AG04449 (cell line): ENCODE data around the gene BRIP1.
A peak's percentile ranks its signal among the peaks of the same experiment; 100 is the strongest.
"Not testable (repeated sequence)": the region's sequence is repeated elsewhere in the genome, so short reads cannot be mapped to it uniquely, and the experiment has no call there.

Source experiments
- CTCF ChIA-PET: fragments of 350-600 bp; formaldehyde crosslinking; extraction: SDS; loops from one replicate; lab custom pipeline; 2021; ENCODE audit warnings: antibody characterized with exemption; lab: Yijun Ruan, JAX
- POLR2A ChIA-PET: fragments of 400-600, 350-600 bp; formaldehyde crosslinking; extraction: SDS; loops from one replicate; lab custom pipeline; 2020; ENCODE audit warnings: antibody characterized with exemption, inconsistent platforms; lab: Yijun Ruan, JAX
- DNase-seq: peaks from one replicate; pipeline ENCODE4 v3.0.0-alpha.2; 2010; ENCODE audit warnings: low read depth, low spot score
- H3K4me3 ChIP-seq: 2 replicates; pipeline ENCODE4 v1.5.1; 2011; ENCODE audit warnings: low read depth, mild to moderate bottlenecking, control low read depth, low read length
- TF ChIP-seq, protein P1 (sequence below): IDR thresholded peaks from one replicate; pipeline ENCODE4 v1.5.1; 2011; ENCODE audit warnings: mild to moderate bottlenecking, moderate library complexity, low read length, control low read depth, inconsistent platforms; ENCODE audit not compliant: insufficient read depth; ENCODE audit errors: missing control alignments

Gene BRIP1

GRCh38 chr17:61872099-61872498 is 8.8 kb upstream of the BRIP1 start:
- H3K4me3 ChIP-seq: no peak overlapping the region
- CTCF ChIA-PET: interaction anchor here (1.8 kb wide), 1 partner anchor 9 kb away, joined by 8 read pairs; the partner anchor contains the start of gene BRIP1
- POLR2A ChIA-PET: no interaction called here
- DNase-seq: no peak
- TF ChIP-seq, protein P1, sequence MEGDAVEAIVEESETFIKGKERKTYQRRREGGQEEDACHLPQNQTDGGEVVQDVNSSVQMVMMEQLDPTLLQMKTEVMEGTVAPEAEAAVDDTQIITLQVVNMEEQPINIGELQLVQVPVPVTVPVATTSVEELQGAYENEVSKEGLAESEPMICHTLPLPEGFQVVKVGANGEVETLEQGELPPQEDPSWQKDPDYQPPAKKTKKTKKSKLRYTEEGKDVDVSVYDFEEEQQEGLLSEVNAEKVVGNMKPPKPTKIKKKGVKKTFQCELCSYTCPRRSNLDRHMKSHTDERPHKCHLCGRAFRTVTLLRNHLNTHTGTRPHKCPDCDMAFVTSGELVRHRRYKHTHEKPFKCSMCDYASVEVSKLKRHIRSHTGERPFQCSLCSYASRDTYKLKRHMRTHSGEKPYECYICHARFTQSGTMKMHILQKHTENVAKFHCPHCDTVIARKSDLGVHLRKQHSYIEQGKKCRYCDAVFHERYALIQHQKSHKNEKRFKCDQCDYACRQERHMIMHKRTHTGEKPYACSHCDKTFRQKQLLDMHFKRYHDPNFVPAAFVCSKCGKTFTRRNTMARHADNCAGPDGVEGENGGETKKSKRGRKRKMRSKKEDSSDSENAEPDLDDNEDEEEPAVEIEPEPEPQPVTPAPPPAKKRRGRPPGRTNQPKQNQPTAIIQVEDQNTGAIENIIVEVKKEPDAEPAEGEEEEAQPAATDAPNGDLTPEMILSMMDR: no peak

DNA sequence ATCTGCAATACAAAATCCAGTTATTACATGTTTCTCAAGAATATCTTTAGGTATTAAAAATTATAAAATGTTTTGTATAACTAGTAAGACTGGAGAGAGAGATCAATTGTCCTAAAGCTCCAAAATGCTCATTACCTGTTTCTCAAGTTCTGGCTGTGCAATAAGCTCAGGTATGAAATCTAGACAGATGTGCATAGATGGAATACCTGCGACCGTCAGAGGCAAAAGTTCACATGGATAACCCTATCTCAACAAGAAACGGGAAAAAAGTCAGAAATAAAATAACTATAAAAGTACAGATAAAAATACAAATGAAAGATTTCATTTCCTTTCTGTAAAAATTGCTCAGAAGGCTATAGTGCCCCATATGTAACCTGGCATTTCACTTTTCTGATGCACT is 5.8 kb upstream of the BRIP1 start:
- no peak for DNase-seq
- CTCF ChIA-PET: no interaction called here
- H3K4me3 ChIP-seq: no peak overlapping the region
- TF ChIP-seq, protein P1: no peak
- POLR2A ChIA-PET: no interaction called here

DNA sequence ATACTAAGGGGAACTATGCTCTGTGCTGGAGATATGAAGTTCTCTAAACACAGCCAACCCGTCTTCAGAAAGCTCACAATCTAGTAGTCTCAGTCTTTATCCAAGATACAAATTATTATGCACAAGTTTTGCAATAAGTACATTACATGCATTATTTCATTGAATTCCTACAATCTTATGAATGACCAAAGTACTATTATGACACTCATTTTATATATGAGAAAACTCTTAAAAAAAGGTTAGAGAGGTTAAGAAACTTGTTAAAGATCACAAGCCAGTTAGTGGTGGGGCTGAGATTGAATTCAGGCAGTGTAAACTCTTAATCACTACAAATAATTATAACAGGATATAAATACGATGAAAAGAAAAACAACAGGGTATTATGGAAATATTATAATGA is 4.7 kb upstream of the BRIP1 start:
- ChIA-PET CTCF (no interaction called here), POLR2A (no interaction called here)
- no peak overlapping the region for H3K4me3 ChIP-seq

GRCh38 chr17:61867033-61867432 is 3.7 kb upstream of the BRIP1 start:
- H3K4me3 ChIP-seq: no peak overlapping the region
- ChIA-PET POLR2A (no interaction called here), CTCF (interaction anchor here (1.4 kb wide), 1 partner anchor 232 kb away, joined by 5 read pairs; no protein-coding TSS in a partner anchor)
- no peak for DNase-seq
- TF ChIP-seq, protein P1: no peak

More for the DNA sequence above, 4.7 kb upstream of the BRIP1 start:
- no peak for DNase-seq
- TF ChIP-seq, protein P1: no peak

DNA sequence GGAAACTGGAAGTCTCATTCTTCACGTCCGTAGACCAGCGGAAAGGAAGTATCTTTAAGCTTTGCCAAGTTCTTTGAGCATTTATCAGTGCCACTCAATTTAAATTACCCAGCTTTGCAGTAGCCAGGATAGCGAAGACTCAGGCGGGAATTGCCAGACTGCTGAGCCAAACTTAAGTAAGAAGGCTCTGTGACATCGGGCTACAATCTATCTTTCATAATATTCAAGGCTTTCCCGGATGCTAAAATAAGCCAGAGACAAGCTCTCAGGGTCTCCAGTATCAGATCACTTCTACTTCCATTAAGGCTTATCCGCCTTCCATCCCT is 436 bp upstream of the BRIP1 start:
- TF ChIP-seq, protein P1: no peak
- CTCF ChIA-PET: interaction anchor here (0.9 to 2.4 kb wide), 3 partner anchors 9 to 228 kb away, joined by 4 to 8 read pairs (median 4); no protein-coding TSS in a partner anchor
- peak; percentile 14 for DNase-seq
- POLR2A ChIA-PET: interaction anchor here (0.7 to 1.8 kb wide), 2 partner anchors 75 to 202 kb away, joined by 3 to 7 read pairs; no protein-coding TSS in a partner anchor
- H3K4me3 ChIP-seq: peak overlapping the region; percentile 79

DNA sequence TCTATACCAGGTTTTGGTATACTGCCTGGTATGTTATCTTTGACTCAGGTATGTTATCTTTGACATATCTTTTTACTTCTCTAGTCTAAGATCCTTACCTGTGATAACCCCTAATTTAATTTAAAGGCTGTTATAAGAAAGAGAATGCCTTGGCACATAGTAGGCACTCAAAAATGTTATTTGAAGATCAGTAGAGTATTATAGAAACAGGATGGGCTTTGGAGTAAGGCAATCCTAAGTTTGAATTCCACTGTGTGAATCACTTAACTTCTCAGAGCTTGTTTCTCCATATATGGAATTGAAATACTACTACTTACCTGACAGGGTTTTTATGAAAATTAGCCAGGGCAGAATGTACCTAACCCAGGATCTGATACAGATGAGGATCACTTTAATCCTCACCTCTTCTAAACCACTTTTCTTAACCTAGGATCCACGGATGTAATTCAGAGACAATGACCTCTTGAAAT is 1.2 kb downstream of the BRIP1 start:
- TF ChIP-seq, protein P1: no peak
- ChIA-PET CTCF (interaction anchor here (1.0 to 3.0 kb wide), 8 partner anchors 9 to 450 kb away, joined by 3 to 10 read pairs (median 6); no protein-coding TSS in a partner anchor), POLR2A (interaction anchor here (1.8 kb wide), 1 partner anchor 204 kb away, joined by 7 read pairs; no protein-coding TSS in a partner anchor)
- no peak for DNase-seq
- H3K4me3 ChIP-seq: peak overlapping the region; percentile 79

DNA sequence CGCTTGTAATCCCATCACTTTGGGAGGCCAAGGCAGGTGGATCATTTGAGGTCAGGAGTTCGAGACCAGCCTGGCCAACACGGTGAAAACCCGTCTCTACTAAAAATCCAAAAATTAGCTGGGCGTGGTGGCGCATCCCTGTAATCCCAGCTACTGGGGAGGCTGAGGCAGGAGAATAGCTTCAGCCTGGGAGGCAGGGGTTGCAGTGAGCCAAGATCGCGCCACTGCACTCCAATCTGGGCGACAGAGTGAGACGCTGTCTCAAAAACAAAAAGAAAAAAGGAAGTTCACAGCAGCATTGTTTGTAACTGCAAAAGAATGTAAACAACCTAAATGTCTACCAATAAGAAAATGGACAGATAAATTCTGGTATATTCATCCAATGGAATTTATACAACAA is 2.9 kb downstream of the BRIP1 start:
- DNase-seq, POLR2A ChIA-PET, H3K4me3 ChIP-seq: not testable (repeated sequence)
- CTCF ChIA-PET: interaction anchor here (1.9 to 3.0 kb wide), 4 partner anchors 24 to 448 kb away, joined by 5 to 10 read pairs (median 8); no protein-coding TSS in a partner anchor
